K562 (cell line): ENCODE measurements around the gene EFNA1. TPM values are rescaled to one million over a fixed set of nuclear protein-coding genes. Genes with fewer than 3 reads are reported as not detected.
A peak's percentile ranks its signal among the peaks of the same experiment; 100 is the strongest.

ENCODE experiments used
- BMI1 ChIP-seq: fragments of 150-350 bp; IDR thresholded peaks from 2 replicates; pipeline ENCODE4 v1.6.1; 2014; ENCODE audit warnings: low read length
- HDGF ChIP-seq: fragments of 450-650 bp; IDR thresholded peaks from 2 replicates; pipeline ENCODE4 v1.6.1; 2016
- HNRNPH1 ChIP-seq: fragments of 200-400 bp; formaldehyde crosslinking; optimal IDR thresholded peaks from 2 replicates; pipeline ENCODE3; 2017; ENCODE audit warnings: low read depth, mild to moderate bottlenecking, low read length, moderate library complexity
- NFIC ChIP-seq: fragments of 450-650 bp; IDR thresholded peaks from 2 replicates; pipeline ENCODE4 v1.6.1; 2017; ENCODE audit warnings: mild to moderate bottlenecking, inconsistent platforms
- POLR2AphosphoS5 ChIP-seq: IDR thresholded peaks from 2 replicates; pipeline ENCODE4 v1.6.1; 2011; ENCODE audit warnings: mild to moderate bottlenecking, low read depth, low read length, moderate library complexity; ENCODE audit not compliant: control insufficient read depth, insufficient read depth
- POLR3G ChIP-seq: IDR thresholded peaks from 2 replicates; pipeline ENCODE4 v1.6.1; 2011; ENCODE audit not compliant: insufficient read length, insufficient replicate concordance; ENCODE audit errors: extremely low read depth
- SFPQ ChIP-seq: fragments of 200-400 bp; formaldehyde crosslinking; IDR thresholded peaks from 2 replicates; pipeline ENCODE4 v1.6.1; 2017; ENCODE audit warnings: mild to moderate bottlenecking, low read depth, low read length, moderate library complexity
- TFAM ChIP-seq: fragments of 250-450 bp; sonication (Bioruptor Pico); conservative IDR thresholded peaks from 2 replicates; pipeline ENCODE4 v1.5.0; 2021; ENCODE audit warnings: mild to moderate bottlenecking, moderate library complexity
- ZNF507 ChIP-seq: conservative IDR thresholded peaks from 2 replicates; pipeline ENCODE4 v1.6.1; 2017; ENCODE audit warnings: missing genetic modification characterization, missing compliant biosample characterization
- ZNF639 ChIP-seq, 2 experiments: fragments of 200-800 bp in 1 of 2; sonication (Bioruptor generic) in 1 of 2; sonication (generic) in 1 of 2; formaldehyde crosslinking in 1 of 2; IDR thresholded peaks in 1 of 2; conservative IDR thresholded peaks in 1 of 2; 2 replicates each; pipeline versions ENCODE4 v1.5.0 to v1.6.1; 2016 to 2020; ENCODE audit warnings: missing compliant biosample characterization in 1 of 2, missing genetic modification characterization in 1 of 2, missing genetic modification reagents in 1 of 2
- polyA plus RNA-seq, 8 experiments: library from polyadenylated mRNA; depleted of rRNA in 4 of 8; stranded (reverse) in 5 of 8; unstranded in 3 of 8; fragments of >200 nt; fragmentation: Nextera tagmentation in 2 of 8; fragmentation: Illumina TruSeq in 1 of 8; extraction: Ambion mirVana in 2 of 8; extraction: Trizol in 1 of 8; gene quantifications; 2 replicates each; pipeline versions ENCODE4 v1.2.1 to v1.2.3, GENCODE V29; 2011 to 2014; ENCODE audit warnings: inconsistent platforms in 1 of 8, missing spikeins in 1 of 8
- total RNA-seq, 7 experiments: library from RNA; depleted of rRNA in 6 of 7; stranded (reverse); fragments of >200 nt in 6 of 7; fragmentation: Illumina TruSeq in 2 of 7; extraction: Trizol in 2 of 7; gene quantifications; 2 replicates each; pipeline versions ENCODE4 v1.2.1 to v1.2.3, GENCODE V29; 2011 to 2021; ENCODE audit warnings: low replicate concordance in 1 of 7
- TF ChIP-seq, protein P1 (sequence below): fragments of 450-650 bp; conservative IDR thresholded peaks from 2 replicates; pipeline ENCODE4 v1.6.1; 2016; ENCODE audit warnings: missing genetic modification characterization, low read depth, mild to moderate bottlenecking, missing compliant biosample characterization, moderate library complexity
- TF ChIP-seq, protein P2 (sequence below): sonication (generic); formaldehyde crosslinking; IDR thresholded peaks from 2 replicates; pipeline ENCODE4 v1.8.0; 2022; ENCODE audit warnings: missing genetic modification reagents, mild to moderate bottlenecking, borderline replicate concordance
- TF ChIP-seq, protein P3 (sequence below): sonication (generic); formaldehyde crosslinking; IDR thresholded peaks from 2 replicates; pipeline ENCODE4 v1.8.1; 2023; ENCODE audit warnings: mild to moderate bottlenecking, missing genetic modification reagents
- TF ChIP-seq, protein P4 (sequence below): IDR thresholded peaks from 2 replicates; pipeline ENCODE4 v1.6.1; 2016; ENCODE audit warnings: missing genetic modification characterization, missing compliant biosample characterization

EFNA1 gene
- total and polyA plus RNA-seq, 9 of the 15 experiments (the other 6 are each of a cell fraction or from before 2014, with no cell fraction given): 2.1 to 9.3 (median 3.0) TPM

- TF ChIP-seq, protein P1, sequence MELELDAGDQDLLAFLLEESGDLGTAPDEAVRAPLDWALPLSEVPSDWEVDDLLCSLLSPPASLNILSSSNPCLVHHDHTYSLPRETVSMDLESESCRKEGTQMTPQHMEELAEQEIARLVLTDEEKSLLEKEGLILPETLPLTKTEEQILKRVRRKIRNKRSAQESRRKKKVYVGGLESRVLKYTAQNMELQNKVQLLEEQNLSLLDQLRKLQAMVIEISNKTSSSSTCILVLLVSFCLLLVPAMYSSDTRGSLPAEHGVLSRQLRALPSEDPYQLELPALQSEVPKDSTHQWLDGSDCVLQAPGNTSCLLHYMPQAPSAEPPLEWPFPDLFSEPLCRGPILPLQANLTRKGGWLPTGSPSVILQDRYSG (tag): no peak
- TF ChIP-seq, protein P2, sequence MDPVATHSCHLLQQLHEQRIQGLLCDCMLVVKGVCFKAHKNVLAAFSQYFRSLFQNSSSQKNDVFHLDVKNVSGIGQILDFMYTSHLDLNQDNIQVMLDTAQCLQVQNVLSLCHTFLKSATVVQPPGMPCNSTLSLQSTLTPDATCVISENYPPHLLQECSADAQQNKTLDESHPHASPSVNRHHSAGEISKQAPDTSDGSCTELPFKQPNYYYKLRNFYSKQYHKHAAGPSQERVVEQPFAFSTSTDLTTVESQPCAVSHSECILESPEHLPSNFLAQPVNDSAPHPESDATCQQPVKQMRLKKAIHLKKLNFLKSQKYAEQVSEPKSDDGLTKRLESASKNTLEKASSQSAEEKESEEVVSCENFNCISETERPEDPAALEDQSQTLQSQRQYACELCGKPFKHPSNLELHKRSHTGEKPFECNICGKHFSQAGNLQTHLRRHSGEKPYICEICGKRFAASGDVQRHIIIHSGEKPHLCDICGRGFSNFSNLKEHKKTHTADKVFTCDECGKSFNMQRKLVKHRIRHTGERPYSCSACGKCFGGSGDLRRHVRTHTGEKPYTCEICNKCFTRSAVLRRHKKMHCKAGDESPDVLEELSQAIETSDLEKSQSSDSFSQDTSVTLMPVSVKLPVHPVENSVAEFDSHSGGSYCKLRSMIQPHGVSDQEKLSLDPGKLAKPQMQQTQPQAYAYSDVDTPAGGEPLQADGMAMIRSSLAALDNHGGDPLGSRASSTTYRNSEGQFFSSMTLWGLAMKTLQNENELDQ (CRISPR knock-in tag): no peak
- TF ChIP-seq, protein P3, sequence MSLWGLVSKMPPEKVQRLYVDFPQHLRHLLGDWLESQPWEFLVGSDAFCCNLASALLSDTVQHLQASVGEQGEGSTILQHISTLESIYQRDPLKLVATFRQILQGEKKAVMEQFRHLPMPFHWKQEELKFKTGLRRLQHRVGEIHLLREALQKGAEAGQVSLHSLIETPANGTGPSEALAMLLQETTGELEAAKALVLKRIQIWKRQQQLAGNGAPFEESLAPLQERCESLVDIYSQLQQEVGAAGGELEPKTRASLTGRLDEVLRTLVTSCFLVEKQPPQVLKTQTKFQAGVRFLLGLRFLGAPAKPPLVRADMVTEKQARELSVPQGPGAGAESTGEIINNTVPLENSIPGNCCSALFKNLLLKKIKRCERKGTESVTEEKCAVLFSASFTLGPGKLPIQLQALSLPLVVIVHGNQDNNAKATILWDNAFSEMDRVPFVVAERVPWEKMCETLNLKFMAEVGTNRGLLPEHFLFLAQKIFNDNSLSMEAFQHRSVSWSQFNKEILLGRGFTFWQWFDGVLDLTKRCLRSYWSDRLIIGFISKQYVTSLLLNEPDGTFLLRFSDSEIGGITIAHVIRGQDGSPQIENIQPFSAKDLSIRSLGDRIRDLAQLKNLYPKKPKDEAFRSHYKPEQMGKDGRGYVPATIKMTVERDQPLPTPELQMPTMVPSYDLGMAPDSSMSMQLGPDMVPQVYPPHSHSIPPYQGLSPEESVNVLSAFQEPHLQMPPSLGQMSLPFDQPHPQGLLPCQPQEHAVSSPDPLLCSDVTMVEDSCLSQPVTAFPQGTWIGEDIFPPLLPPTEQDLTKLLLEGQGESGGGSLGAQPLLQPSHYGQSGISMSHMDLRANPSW (CRISPR knock-in tag): no peak
- no peak for TF ChIP-seq TFAM (CRISPR knock-in tag)
- TF ChIP-seq, protein P4, sequence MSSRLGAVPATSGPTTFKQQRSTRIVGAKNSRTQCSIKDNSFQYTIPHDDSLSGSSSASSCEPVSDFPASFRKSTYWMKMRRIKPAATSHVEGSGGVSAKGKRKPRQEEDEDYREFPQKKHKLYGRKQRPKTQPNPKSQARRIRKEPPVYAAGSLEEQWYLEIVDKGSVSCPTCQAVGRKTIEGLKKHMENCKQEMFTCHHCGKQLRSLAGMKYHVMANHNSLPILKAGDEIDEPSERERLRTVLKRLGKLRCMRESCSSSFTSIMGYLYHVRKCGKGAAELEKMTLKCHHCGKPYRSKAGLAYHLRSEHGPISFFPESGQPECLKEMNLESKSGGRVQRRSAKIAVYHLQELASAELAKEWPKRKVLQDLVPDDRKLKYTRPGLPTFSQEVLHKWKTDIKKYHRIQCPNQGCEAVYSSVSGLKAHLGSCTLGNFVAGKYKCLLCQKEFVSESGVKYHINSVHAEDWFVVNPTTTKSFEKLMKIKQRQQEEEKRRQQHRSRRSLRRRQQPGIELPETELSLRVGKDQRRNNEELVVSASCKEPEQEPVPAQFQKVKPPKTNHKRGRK (tag): no peak
- peak; percentile 59; the same call in 1 of the 2 replicates for TF ChIP-seq POLR2AphosphoS5
- peak; percentile 47; the same call in 1 of the 2 replicates for TF ChIP-seq NFIC
- no peak for TF ChIP-seq SFPQ
- TF ChIP-seq HNRNPH1: no peak
- no peak for TF ChIP-seq HDGF
- TF ChIP-seq POLR3G: no peak
- peak in 1 of 2 experiments; percentile 47; a peak in 1 of 4 replicates for TF ChIP-seq ZNF639 (CRISPR knock-in tag; conservative IDR thresholded peaks at IDR 0.05 in 1 of 2, IDR thresholded peaks at IDR 0.05 in 1 of 2)
- TF ChIP-seq BMI1: no peak
- TF ChIP-seq ZNF507 (tag): no peak
Measured at GRCh38 chr1:155137154-155137949, 9.7 kb downstream of the EFNA1 start (continued).
